CD4-positive, alpha-beta T cell (primary cell): ENCODE measurements around the gene LRP4. TPM values are rescaled to one million over a fixed set of nuclear protein-coding genes. Genes with fewer than 3 reads are reported as not detected.

Source experiments
- ATAC-seq: fragments of 200-7000 bp; cut with Tn5 transposase; one replicate; pipeline ENCODE4 v1.10.0; 2022; ENCODE audit warnings: mild to moderate bottlenecking; ENCODE audit not compliant: poor library complexity
- CTCF ChIA-PET: fragments of 350-600 bp; sonication (Branson Sonifier 250); formaldehyde crosslinking; loops from one replicate; lab custom pipeline; 2021; ENCODE audit warnings: antibody characterized with exemption, inconsistent platforms; lab: Charles Lee
- POLR2A ChIA-PET: fragments of 350-600 bp; sonication (Branson Sonifier 250); formaldehyde crosslinking; loops from one replicate; lab custom pipeline; 2021; ENCODE audit warnings: antibody characterized with exemption, inconsistent platforms; lab: Charles Lee
- DNase-seq, 14 experiments: peaks; one replicate each; pipeline ENCODE4 v3.0.0-alpha.2; 2013 to 2020; ENCODE audit warnings: mixed read lengths in 2 of 14
- H3K27ac ChIP-seq, 2 donors: one replicate each; pipeline versions ENCODE4 v1.5.1 to v1.7.0; 2013; ENCODE audit warnings: low read length in 2 of 2, low read depth in 1 of 2, mild to moderate bottlenecking in 1 of 2
- H3K27me3 ChIP-seq, 2 experiments: 1 replicate in 1 of 2; 2 replicates in 1 of 2; pipeline versions ENCODE4 v1.6.1 to v1.7.0; 2013; ENCODE audit warnings: low read length in 2 of 2, control low read depth in 1 of 2, mild to moderate bottlenecking in 1 of 2, moderate library complexity in 1 of 2; ENCODE audit not compliant: insufficient read depth in 2 of 2, control insufficient read depth in 1 of 2
- H3K36me3 ChIP-seq: one replicate; pipeline ENCODE4 v1.6.1; 2013; ENCODE audit warnings: low read length, control low read depth; ENCODE audit not compliant: insufficient read depth
- H3K4me1 ChIP-seq: one replicate; pipeline ENCODE4 v1.6.1; 2013; ENCODE audit warnings: low read length, control low read depth; ENCODE audit not compliant: insufficient read depth
- H3K4me3 ChIP-seq: one replicate; pipeline ENCODE4 v1.5.1; 2013; ENCODE audit warnings: mild to moderate bottlenecking, low read length, moderate library complexity
- H3K9me3 ChIP-seq, 2 experiments: 1 replicate in 1 of 2; 2 replicates in 1 of 2; pipeline versions ENCODE4 v1.6.1 to v1.7.0; 2013; ENCODE audit warnings: low read length in 2 of 2, mild to moderate bottlenecking in 2 of 2, control low read depth in 1 of 2, moderate library complexity in 1 of 2; ENCODE audit not compliant: control insufficient read depth in 1 of 2, insufficient read depth in 1 of 2
- H3K27ac Mint-ChIP-seq: one replicate; pipeline ENCODE4 v1.8.0; 2020; ENCODE audit warnings: mixed read lengths
- H3K27me3 Mint-ChIP-seq: one replicate; pipeline ENCODE4 v1.8.0; 2021; ENCODE audit warnings: mixed read lengths
- H3K36me3 Mint-ChIP-seq: one replicate; pipeline ENCODE4 v1.8.0; 2021; ENCODE audit warnings: low read depth, mixed read lengths
- H3K4me1 Mint-ChIP-seq: one replicate; pipeline ENCODE4 v1.8.0; 2021; ENCODE audit warnings: low read depth, mixed read lengths
- H3K4me3 Mint-ChIP-seq: one replicate; pipeline ENCODE4 v1.8.0; 2020; ENCODE audit warnings: mild to moderate bottlenecking, mixed read lengths
- H3K9me3 Mint-ChIP-seq: one replicate; pipeline ENCODE4 v1.8.0; 2020; ENCODE audit warnings: mixed read lengths
- CTCF ChIP-seq: fragments of 200-600 bp; IDR thresholded peaks from one replicate; pipeline ENCODE4 v1.8.0; 2022; ENCODE audit warnings: antibody characterized with exemption, mild to moderate bottlenecking
- intact Hi-C, 2 experiments: fragments of 100-400 bp; cut with DNase I in 1 of 2; cut with micrococcal nuclease in 1 of 2; formaldehyde crosslinking; loops; one replicate each; pipeline versions ENCODE4 v1.15.1 to v1.9.0; 2023 to 2025; cut with DNase I, micrococcal nuclease
- total RNA-seq, 174 experiments: library from RNA in 2 of 174; stranded (reverse) in 2 of 174; gene quantifications; one replicate each; pipeline ENCODE4 v1.2.3 and lab custom pipeline; 2021 to 2026

Gene LRP4
- total RNA-seq, 2 experiments from 2014 or later, result not detected

- ATAC-seq (no peak), DNase-seq (no peak)
- no peaks in the 10 kb centered on the region for H3K9me3 Mint-ChIP-seq
- H3K27me3 ChIP-seq, result peaks cover 47 to 52% of the 10 kb centered on the region in 2 experiments
- peaks cover 0 to 5% of the 10 kb centered on the region in 2 experiments for H3K9me3 ChIP-seq
- no peaks in the 10 kb centered on the region for H3K36me3 Mint-ChIP-seq
- TF ChIP-seq CTCF, result no peak
- ChIA-PET CTCF (interaction anchor here (0.6 to 1.6 kb wide), 5 partner anchors 9 to 564 kb away, joined by 3 to 10 read pairs (median 3); no protein-coding TSS in a partner anchor), POLR2A (no interaction called here)
- H3K4me1 Mint-ChIP-seq, result peaks cover 26% of the 10 kb centered on the region
- peaks cover 66% of the 10 kb centered on the region for H3K27me3 Mint-ChIP-seq
- no peak overlapping the region for H3K27ac ChIP-seq
- H3K4me3 Mint-ChIP-seq, result peak overlapping the region; percentile 85
- no peak overlapping the region for H3K27ac Mint-ChIP-seq
- intact Hi-C loops, result loop anchor here in 1 of 2 experiments (1.0 kb wide), 1 partner anchor 234 kb away; no protein-coding TSS in a partner anchor
- H3K4me3 ChIP-seq, result no peak overlapping the region
- peaks cover 28% of the 10 kb centered on the region for H3K4me1 ChIP-seq
- H3K36me3 ChIP-seq, result no peaks in the 10 kb centered on the region
Measured at GRCh38 chr11:46918788-46919513, 601 bp upstream of the LRP4 start.

GRCh38 chr11:46917762-46918082 lies 628 bp downstream of the LRP4 start:
- ChIA-PET POLR2A (interaction anchor here (1.3 kb wide), 1 partner anchor 19 kb away, joined by 6 read pairs; the partner anchor contains the start of gene CSTPP1), CTCF (no interaction called here)
- H3K4me3 ChIP-seq, result peak overlapping the region; percentile 38
- DNase-seq, result no peak
- Mint-ChIP-seq H3K4me1 (peaks cover 26% of the 10 kb centered on the region), H3K27ac (no peak overlapping the region), H3K9me3 (no peaks in the 10 kb centered on the region), H3K36me3 (no peaks in the 10 kb centered on the region), H3K4me3 (peak overlapping the region; percentile 62), H3K27me3 (peaks cover 78% of the 10 kb centered on the region)
- no peak for ATAC-seq
- no peak for TF ChIP-seq CTCF
- peaks cover 0 to 5% of the 10 kb centered on the region in 2 experiments for H3K9me3 ChIP-seq
- H3K4me1 ChIP-seq, result peaks cover 28% of the 10 kb centered on the region
- no peak overlapping the region for H3K27ac ChIP-seq
- H3K36me3 ChIP-seq, result no peaks in the 10 kb centered on the region
- peaks cover 56 to 64% of the 10 kb centered on the region in 2 experiments for H3K27me3 ChIP-seq
- intact Hi-C loops, result no loop called here

GRCh38 chr11:46917109-46917761 lies 1.1 kb downstream of the LRP4 start:
- peaks cover 61 to 69% of the 10 kb centered on the region in 2 experiments for H3K27me3 ChIP-seq
- CTCF ChIA-PET, result interaction anchor here (0.8 to 0.9 kb wide), 2 partner anchors 8 to 236 kb away, joined by 3 to 4 read pairs; no protein-coding TSS in a partner anchor
- peaks cover 83% of the 10 kb centered on the region for H3K27me3 Mint-ChIP-seq
- H3K36me3 Mint-ChIP-seq, result no peaks in the 10 kb centered on the region
- ATAC-seq, result peak; percentile 19
- POLR2A ChIA-PET, result interaction anchor here (0.9 to 1.3 kb wide), 2 partner anchors 8 to 19 kb away, joined by 3 to 6 read pairs; partner anchors contain the start of gene CSTPP1
- peaks cover 28% of the 10 kb centered on the region for H3K4me1 ChIP-seq
- H3K36me3 ChIP-seq, result no peaks in the 10 kb centered on the region
- intact Hi-C loops, result no loop called here
- H3K27ac Mint-ChIP-seq, result no peak overlapping the region
- no peak overlapping the region for H3K27ac ChIP-seq
- H3K4me3 ChIP-seq, result peak overlapping the region; percentile 38
- H3K4me3 Mint-ChIP-seq, result peak overlapping the region; percentile 78
- H3K9me3 ChIP-seq, result peaks cover 0 to 5% of the 10 kb centered on the region in 2 experiments
- peak in 3 of 14 experiments; percentile 14 to 31 (median 28) for DNase-seq
- H3K4me1 Mint-ChIP-seq, result peaks cover 26% of the 10 kb centered on the region
- H3K9me3 Mint-ChIP-seq, result no peaks in the 10 kb centered on the region
- no peak for TF ChIP-seq CTCF
